PFSK-1 (cell line): ENCODE results near the gene CEP85L.

Experiments used
- FOXP2 ChIP-seq: optimal IDR thresholded peaks from 2 replicates; pipeline ENCODE3; 2011; ENCODE audit warnings: borderline replicate concordance, control low read depth, inconsistent platforms; ENCODE audit not compliant: insufficient read depth; ENCODE audit errors: extremely low read length, extremely low read depth
- POLR2AphosphoS5 ChIP-seq: IDR thresholded peaks from 2 replicates; pipeline ENCODE4 v1.6.1; 2012; ENCODE audit warnings: low read depth, mild to moderate bottlenecking, control low read depth, low read length, moderate library complexity
- SIN3A ChIP-seq: IDR thresholded peaks from 2 replicates; pipeline ENCODE4 v1.6.1; 2012; ENCODE audit warnings: mild to moderate bottlenecking, low read length, moderate library complexity, borderline replicate concordance; ENCODE audit not compliant: insufficient read depth
- TAF1 ChIP-seq: IDR thresholded peaks from 2 replicates; pipeline ENCODE4 v1.6.1; 2012; ENCODE audit warnings: low read length, control low read depth, borderline replicate concordance; ENCODE audit not compliant: insufficient read depth
- TF ChIP-seq, protein P1 (sequence below), 2 experiments: IDR thresholded peaks; 2 replicates each; pipeline versions ENCODE4 v1.6.1 to v1.8.0; 2011 to 2012; ENCODE audit warnings: low read depth in 2 of 2, low read length in 2 of 2, control low read depth in 1 of 2, inconsistent platforms in 1 of 2, mild to moderate bottlenecking in 1 of 2, moderate library complexity in 1 of 2; ENCODE audit not compliant: insufficient read depth in 1 of 2

CEP85L gene

DNA sequence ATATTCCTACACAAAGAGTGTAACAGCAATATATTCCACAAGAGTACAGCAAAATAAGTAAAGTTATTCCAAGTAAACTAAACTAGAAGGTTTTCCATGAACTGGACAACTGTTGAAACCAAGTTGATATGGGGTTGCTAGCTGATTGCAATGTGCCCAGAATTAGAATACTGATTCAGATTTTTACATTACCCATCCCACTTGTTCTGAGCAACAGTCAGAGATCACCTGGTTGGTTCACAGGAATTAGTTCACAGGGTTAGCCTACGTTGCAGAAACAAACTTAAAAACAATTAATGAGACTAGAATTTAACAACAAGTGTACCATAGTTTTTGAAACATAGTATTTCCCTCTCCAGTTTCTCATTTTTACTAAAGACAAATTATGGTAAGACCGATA is 49.1 kb downstream of the CEP85L start:
- no peak for TF ChIP-seq TAF1
- TF ChIP-seq, protein P1, sequence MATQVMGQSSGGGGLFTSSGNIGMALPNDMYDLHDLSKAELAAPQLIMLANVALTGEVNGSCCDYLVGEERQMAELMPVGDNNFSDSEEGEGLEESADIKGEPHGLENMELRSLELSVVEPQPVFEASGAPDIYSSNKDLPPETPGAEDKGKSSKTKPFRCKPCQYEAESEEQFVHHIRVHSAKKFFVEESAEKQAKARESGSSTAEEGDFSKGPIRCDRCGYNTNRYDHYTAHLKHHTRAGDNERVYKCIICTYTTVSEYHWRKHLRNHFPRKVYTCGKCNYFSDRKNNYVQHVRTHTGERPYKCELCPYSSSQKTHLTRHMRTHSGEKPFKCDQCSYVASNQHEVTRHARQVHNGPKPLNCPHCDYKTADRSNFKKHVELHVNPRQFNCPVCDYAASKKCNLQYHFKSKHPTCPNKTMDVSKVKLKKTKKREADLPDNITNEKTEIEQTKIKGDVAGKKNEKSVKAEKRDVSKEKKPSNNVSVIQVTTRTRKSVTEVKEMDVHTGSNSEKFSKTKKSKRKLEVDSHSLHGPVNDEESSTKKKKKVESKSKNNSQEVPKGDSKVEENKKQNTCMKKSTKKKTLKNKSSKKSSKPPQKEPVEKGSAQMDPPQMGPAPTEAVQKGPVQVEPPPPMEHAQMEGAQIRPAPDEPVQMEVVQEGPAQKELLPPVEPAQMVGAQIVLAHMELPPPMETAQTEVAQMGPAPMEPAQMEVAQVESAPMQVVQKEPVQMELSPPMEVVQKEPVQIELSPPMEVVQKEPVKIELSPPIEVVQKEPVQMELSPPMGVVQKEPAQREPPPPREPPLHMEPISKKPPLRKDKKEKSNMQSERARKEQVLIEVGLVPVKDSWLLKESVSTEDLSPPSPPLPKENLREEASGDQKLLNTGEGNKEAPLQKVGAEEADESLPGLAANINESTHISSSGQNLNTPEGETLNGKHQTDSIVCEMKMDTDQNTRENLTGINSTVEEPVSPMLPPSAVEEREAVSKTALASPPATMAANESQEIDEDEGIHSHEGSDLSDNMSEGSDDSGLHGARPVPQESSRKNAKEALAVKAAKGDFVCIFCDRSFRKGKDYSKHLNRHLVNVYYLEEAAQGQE (IDR thresholded peaks at IDR 0.05; ENCODE audit: insufficient read depth in 1 of 2, low read depth in 2 of 2, low read length in 2 of 2): no peak
- TF ChIP-seq POLR2AphosphoS5: no peak
- no peak for TF ChIP-seq SIN3A
- no peak for TF ChIP-seq FOXP2

DNA sequence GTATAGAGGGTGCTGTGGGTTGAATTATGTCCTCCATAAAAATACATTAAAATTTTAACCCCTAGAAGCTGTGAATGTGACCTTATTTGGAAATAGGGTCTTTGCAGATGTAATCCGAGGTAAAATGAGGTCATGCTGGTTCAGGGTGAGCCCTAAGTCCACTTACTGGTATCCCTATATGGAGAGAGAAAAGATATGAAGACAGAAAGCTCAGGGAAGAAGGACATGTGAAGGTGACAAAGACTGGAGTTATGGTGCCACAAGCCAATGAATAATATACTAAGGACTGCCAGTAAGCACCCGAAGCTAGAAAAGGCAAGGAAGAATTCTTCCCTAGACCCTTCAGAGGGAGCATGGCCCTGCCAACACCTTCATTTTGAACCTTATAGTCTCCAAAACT is 53.1 kb downstream of the CEP85L start:
- TF ChIP-seq POLR2AphosphoS5: no peak
- TF ChIP-seq FOXP2: no peak
- TF ChIP-seq, protein P1 (IDR thresholded peaks at IDR 0.05; ENCODE audit: insufficient read depth in 1 of 2, low read depth in 2 of 2, low read length in 2 of 2): no peak
- TF ChIP-seq SIN3A: no peak
- TF ChIP-seq TAF1: no peak

DNA sequence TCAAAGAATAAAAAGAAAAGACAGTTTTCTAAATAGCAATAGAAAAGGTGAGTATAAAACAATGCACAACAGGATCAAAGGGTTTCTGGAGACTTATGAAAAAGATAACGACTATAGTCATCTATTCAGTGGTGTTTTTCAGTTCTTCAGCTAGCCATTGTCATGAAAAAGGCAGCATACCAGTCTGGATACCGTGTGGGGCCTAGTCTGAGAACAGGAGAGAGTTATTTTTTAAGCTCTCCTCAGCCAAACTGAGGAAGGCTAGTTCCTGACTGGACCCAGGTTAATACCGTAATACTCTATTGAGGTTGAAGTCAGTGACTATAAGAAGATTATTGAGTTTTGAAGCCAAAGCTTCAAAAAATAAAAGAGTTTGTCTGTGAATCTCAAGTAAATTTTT is 53.8 kb downstream of the CEP85L start:
- TF ChIP-seq, protein P1 (IDR thresholded peaks at IDR 0.05; ENCODE audit: insufficient read depth in 1 of 2, low read depth in 2 of 2, low read length in 2 of 2): no peak
- TF ChIP-seq POLR2AphosphoS5 (no peak), SIN3A (no peak), FOXP2 (no peak), TAF1 (no peak)

DNA sequence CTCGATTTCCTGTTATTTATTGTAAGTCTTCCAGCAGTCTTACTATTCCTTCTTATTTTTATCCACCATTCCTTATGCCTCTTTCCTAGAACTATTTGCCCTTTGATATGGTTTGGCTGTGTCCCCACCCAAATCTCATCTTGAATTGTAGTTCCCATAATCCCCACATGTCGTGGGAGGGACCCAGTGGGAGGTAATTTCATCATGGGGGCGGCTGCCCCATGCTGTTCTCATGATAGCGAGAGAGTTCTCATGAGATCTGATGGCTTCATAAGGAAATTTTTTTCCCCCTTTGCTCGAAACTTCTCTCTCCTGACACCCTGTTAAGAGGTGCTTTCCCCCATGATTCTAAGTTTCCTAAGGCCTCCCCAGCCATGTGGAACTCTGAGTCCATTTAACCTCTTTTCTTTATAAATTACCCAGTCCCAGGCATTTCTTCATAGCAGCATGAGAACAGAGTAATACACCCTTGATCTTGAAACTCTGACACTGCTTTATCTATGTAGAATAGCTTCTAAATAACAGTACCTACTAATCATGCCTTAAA is 54.5 kb downstream of the CEP85L start:
- TF ChIP-seq SIN3A (no peak), POLR2AphosphoS5 (no peak), TAF1 (no peak), FOXP2 (no peak)
- TF ChIP-seq, protein P1 (IDR thresholded peaks at IDR 0.05; ENCODE audit: insufficient read depth in 1 of 2, low read depth in 2 of 2, low read length in 2 of 2): no peak

DNA sequence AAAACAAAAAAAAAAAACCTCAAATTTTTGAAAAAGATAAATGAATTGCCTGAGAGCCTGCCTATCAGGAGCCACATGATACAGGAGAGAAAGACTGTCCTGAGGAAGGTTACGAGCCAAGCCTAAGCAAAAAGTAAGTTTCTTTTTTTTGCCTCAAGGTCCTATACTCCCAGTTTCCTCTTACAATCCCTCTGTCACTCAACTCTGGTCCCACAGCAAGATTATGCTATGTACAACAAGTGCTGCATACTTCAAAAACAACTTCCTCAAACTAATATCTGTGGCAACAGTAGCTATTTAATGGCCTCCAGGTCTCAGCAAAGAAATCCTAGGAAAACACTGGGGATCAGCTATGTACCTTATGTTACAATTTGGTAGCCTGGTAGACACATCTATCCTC is 56.5 kb downstream of the CEP85L start:
- TF ChIP-seq SIN3A (no peak), FOXP2 (no peak), TAF1 (no peak)

DNA sequence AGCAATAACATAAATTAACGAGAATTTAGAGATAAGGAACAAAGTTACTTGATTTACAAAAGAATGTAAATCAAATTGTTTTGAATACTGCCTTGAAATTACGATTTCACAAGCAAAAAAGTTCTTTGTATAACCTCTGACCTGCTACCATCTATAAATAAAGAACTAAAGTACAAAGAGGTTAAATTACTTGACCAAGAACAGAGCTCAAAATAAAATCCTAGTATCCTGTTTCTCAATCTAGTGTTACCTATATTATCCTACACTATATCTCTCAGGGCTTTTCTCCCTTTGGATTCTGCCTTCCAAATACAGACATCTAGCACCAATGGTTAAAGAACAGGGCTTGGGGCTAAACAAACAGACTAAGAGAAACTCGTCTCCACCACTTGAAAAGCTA is 59.5 kb downstream of the CEP85L start:
- no peak for TF ChIP-seq POLR2AphosphoS5
- no peak for TF ChIP-seq FOXP2
- TF ChIP-seq, protein P1 (IDR thresholded peaks at IDR 0.05; ENCODE audit: insufficient read depth in 1 of 2, low read depth in 2 of 2, low read length in 2 of 2): no peak
- TF ChIP-seq SIN3A: no peak
- TF ChIP-seq TAF1: no peak
